ENCODE data around the gene TMED4.
A peak's percentile ranks its signal among the peaks of the same experiment; 100 is the strongest.

TMED4 gene

DNA sequence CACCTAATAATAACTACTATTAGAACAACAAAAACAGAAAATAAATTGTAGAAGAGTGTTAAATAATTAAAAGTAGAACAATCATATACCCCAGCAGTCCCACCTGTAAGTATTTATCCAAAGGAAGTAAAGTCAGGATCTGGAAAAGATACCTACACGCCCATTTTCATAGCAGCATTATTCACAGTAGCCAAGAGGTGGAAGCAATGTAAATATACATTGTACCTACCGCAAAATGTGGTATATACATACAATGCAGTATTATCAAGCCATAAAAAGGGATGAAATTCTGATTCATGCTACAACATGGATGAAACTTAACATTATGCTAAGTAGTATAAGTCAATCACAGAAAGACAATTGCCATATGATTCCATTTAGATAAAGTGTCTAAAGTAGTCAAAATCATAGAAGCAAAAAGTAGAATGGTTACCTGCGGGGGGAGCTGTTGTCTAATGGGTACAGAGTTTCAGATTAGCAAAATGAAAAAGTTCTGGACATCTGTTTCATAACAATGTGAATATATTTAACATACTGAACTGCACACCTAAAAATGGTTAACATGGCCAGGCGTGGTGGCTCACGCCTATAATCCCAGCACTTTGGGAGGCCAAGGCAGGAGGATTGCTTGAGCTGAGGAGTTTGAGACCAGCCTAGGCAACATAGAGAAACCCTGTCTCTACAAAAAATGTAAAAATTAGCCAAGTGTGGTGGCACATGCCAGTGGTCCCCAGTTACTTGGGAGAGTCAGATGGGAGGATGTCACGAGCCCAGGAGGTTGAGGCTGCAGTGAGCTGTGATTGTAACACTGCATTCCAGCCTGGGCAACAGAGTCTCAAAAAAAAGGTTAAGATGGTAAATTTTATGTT is 6.0 kb upstream of the TMED4 start:
- H3K27ac ChIP-seq (ENCODE audit: low read depth in 2 of 2, low read length in 2 of 2) = no peak overlapping the region
- H3K4me3 ChIP-seq (ENCODE audit: low read length in 2 of 2) = no peak overlapping the region
- H3K4me1 ChIP-seq (ENCODE audit: control insufficient read depth in 2 of 2, insufficient read depth in 2 of 2, low read length in 2 of 2) = peaks cover 3% of the 10 kb centered on the region in 2 donors
- no peak overlapping the region for H3K9ac ChIP-seq (ENCODE audit: low read depth in 1 of 2, low read length in 2 of 2)
- H3K36me3 ChIP-seq (ENCODE audit: control insufficient read depth in 2 of 2, insufficient read depth in 2 of 2, low read length in 2 of 2) = no peaks in the 10 kb centered on the region
- H3K27me3 ChIP-seq (ENCODE audit: control insufficient read depth in 2 of 2, insufficient read depth in 2 of 2, low read length in 2 of 2) = no peaks in the 10 kb centered on the region
- H3K9me3 ChIP-seq (ENCODE audit: control insufficient read depth in 2 of 2, low read length in 2 of 2) = no peaks in the 10 kb centered on the region

DNA sequence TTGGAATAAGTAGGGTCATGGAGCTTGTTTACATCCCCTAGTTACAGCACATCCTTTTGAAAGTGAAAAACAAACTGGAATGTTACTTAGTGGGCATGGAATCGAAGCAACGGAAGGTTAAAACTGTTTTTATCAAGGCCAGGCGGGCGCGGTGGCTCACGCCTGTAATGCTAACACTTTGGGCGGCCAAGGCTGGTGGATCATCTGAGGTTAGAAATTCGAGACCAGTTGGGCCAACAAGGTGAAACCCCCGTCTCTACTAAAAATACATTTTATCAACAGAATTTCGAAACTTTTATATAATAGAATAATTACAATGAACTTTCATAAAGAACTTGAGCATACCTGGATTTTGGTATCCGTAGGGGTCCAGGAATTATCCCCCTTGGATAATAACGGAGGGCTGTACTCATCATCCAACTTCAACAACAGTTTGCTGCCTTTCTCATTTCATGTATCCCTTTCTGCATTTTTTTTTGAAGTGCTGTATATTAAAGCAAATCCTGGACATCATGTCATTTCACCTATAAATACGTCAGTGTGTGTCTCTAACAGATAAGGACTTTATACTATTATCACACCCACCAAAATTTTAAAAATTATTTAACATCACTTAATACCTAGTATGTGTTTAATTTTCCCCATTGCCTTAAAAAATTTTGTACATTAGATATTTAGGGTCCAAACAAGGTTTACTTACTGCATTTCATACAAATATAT is 1.3 kb upstream of the TMED4 start:
- Histone ChIP-seq H3K27ac (ENCODE audit: low read depth in 2 of 2, low read length in 2 of 2) (peak overlapping the region; percentile 99 to 100), H3K4me1 (ENCODE audit: control insufficient read depth in 2 of 2, insufficient read depth in 2 of 2, low read length in 2 of 2) (peaks cover 15 to 18% of the 10 kb centered on the region in 2 donors), H3K4me3 (ENCODE audit: low read length in 2 of 2) (peak overlapping the region; percentile 88 to 96)

GRCh38 chr7:44580945-44581878 is 819 bp downstream of the TMED4 start:
- H3K27ac ChIP-seq (ENCODE audit: low read depth in 2 of 2, low read length in 2 of 2) = peak overlapping the region; percentile 99 to 100
- peak overlapping the region; percentile 88 to 96 for H3K4me3 ChIP-seq (ENCODE audit: low read length in 2 of 2)
- peaks cover 18 to 23% of the 10 kb centered on the region in 2 donors for H3K36me3 ChIP-seq (ENCODE audit: control insufficient read depth in 2 of 2, insufficient read depth in 2 of 2, low read length in 2 of 2)
- H3K9ac ChIP-seq (ENCODE audit: low read depth in 1 of 2, low read length in 2 of 2) = peak overlapping the region; percentile 87 to 98
- no peaks in the 10 kb centered on the region for H3K27me3 ChIP-seq (ENCODE audit: control insufficient read depth in 2 of 2, insufficient read depth in 2 of 2, low read length in 2 of 2)
- H3K4me1 ChIP-seq (ENCODE audit: control insufficient read depth in 2 of 2, insufficient read depth in 2 of 2, low read length in 2 of 2) = peaks cover 15 to 17% of the 10 kb centered on the region in 2 donors
- H3K9me3 ChIP-seq (ENCODE audit: control insufficient read depth in 2 of 2, low read length in 2 of 2) = no peaks in the 10 kb centered on the region

More for the DNA sequence above, 1.3 kb upstream of the TMED4 start:
- Histone ChIP-seq H3K9me3 (ENCODE audit: control insufficient read depth in 2 of 2, low read length in 2 of 2) (no peaks in the 10 kb centered on the region), H3K9ac (ENCODE audit: low read depth in 1 of 2, low read length in 2 of 2) (peak overlapping the region; percentile 98 to 100), H3K36me3 (ENCODE audit: control insufficient read depth in 2 of 2, insufficient read depth in 2 of 2, low read length in 2 of 2) (peaks cover 13 to 19% of the 10 kb centered on the region in 2 donors), H3K27me3 (ENCODE audit: control insufficient read depth in 2 of 2, insufficient read depth in 2 of 2, low read length in 2 of 2) (no peaks in the 10 kb centered on the region)

DNA sequence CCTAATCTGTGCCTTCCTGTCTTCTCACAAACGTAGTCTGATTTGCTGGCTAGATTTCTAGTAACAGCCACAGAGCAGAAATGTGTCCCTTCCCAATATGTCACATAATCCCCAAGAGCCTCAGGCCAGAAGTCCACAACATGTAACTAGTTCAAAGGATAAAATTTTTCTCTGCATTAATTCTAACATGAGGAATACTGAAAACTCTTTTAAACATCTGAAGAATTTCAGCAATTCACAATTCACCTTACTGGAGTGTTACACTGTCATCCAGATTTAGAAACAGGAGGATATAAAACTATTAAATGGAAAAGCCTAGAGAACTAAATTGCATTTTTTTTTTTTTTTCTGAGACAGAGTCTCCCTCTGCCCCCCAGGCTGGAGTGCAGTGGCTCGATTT is 5.8 kb downstream of the TMED4 start:
- H3K9me3 ChIP-seq (ENCODE audit: control insufficient read depth in 2 of 2, low read length in 2 of 2) = no peaks in the 10 kb centered on the region
- H3K4me1 ChIP-seq (ENCODE audit: control insufficient read depth in 2 of 2, insufficient read depth in 2 of 2, low read length in 2 of 2) = peaks cover 24 to 27% of the 10 kb centered on the region in 2 donors
- peaks cover 31 to 47% of the 10 kb centered on the region in 2 donors for H3K36me3 ChIP-seq (ENCODE audit: control insufficient read depth in 2 of 2, insufficient read depth in 2 of 2, low read length in 2 of 2)
- H3K4me3 ChIP-seq (ENCODE audit: low read length in 2 of 2) = no peak overlapping the region
- no peak overlapping the region for H3K9ac ChIP-seq (ENCODE audit: low read depth in 1 of 2, low read length in 2 of 2)
- H3K27ac ChIP-seq (ENCODE audit: low read depth in 2 of 2, low read length in 2 of 2) = no peak overlapping the region
- no peaks in the 10 kb centered on the region for H3K27me3 ChIP-seq (ENCODE audit: control insufficient read depth in 2 of 2, insufficient read depth in 2 of 2, low read length in 2 of 2)

DNA sequence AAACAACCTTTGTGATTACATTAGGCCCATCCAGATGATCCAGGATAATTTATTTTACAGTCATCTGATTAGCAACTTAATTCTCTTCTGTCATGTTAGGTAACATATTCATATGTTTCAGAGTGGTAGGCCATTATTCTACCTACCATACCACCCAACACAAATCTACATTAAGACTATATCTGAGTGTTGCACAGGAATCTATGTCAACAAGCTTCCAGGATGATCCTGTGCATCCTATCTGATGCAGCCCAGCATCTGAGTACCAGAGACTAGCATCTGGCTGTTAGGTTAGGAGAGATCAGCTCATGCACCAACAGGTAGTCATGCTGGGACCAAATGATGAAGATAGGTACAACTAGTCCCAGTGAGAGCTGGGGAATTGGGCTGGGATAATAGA is 7.0 kb downstream of the TMED4 start:
- Histone ChIP-seq H3K9ac (ENCODE audit: low read depth in 1 of 2, low read length in 2 of 2) (no peak overlapping the region), H3K9me3 (ENCODE audit: control insufficient read depth in 2 of 2, low read length in 2 of 2) (no peaks in the 10 kb centered on the region), H3K27ac (ENCODE audit: low read depth in 2 of 2, low read length in 2 of 2) (no peak overlapping the region), H3K36me3 (ENCODE audit: control insufficient read depth in 2 of 2, insufficient read depth in 2 of 2, low read length in 2 of 2) (peaks cover 36 to 53% of the 10 kb centered on the region in 2 donors), H3K27me3 (ENCODE audit: control insufficient read depth in 2 of 2, insufficient read depth in 2 of 2, low read length in 2 of 2) (no peaks in the 10 kb centered on the region), H3K4me3 (ENCODE audit: low read length in 2 of 2) (no peak overlapping the region), H3K4me1 (ENCODE audit: control insufficient read depth in 2 of 2, insufficient read depth in 2 of 2, low read length in 2 of 2) (peaks cover 19 to 21% of the 10 kb centered on the region in 2 donors)

GRCh38 chr7:44574287-44574872 is 7.7 kb downstream of the TMED4 start:
- H3K36me3 ChIP-seq (ENCODE audit: control insufficient read depth in 2 of 2, insufficient read depth in 2 of 2, low read length in 2 of 2) = peaks cover 38 to 54% of the 10 kb centered on the region in 2 donors
- H3K4me1 ChIP-seq (ENCODE audit: control insufficient read depth in 2 of 2, insufficient read depth in 2 of 2, low read length in 2 of 2) = peaks cover 19 to 21% of the 10 kb centered on the region in 2 donors

DNA sequence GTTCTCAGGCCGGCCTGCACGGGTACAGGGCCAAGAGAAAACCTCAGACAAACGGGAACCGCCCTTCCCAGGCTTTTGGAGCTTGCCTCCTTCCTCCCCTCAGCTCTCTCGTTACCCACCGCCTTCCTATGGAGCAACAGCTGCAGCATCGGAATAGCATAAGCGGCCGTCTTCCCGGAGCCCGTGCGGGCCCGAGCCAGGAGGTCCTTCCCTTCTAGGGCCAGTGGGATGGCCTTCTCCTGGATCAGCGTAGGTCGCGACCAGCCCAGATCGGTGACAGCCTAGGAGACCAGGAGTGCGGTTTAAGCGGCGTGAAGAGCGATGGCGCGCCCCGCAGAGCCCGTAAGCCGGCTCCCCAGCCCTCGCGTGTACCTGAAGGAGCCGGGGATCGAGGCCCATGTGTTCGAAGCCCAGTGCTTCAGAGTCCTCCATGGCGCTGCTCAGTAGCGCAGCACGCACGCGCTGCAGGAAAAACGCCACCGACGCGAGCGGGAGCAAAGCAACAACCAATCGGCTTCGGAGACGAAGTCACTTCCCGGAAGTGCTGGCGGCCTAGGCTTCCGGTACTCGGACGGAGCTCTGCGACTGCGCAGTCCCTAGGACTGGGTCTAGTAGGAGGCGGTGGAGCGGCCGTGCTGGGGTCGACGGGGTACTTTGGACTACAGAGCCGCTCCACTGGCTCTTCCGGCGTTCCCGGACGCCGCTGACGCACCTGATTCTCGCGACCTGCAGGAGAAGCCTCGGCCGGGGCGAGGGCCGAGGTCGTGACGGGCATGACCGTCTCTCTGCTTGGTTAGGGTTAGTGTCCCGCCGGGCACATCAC is 8.4 kb downstream of the TMED4 start, which contains the start of gene DDX56:
DDX56 (minus strand) TSS at position 445 of the 823 bp plus-strand sequence; CDS start at position 432, 13 bp downstream.
- peak within 1 kb of the TSS; percentile 79 to 85 for H3K27ac ChIP-seq (ENCODE audit: low read depth in 2 of 2, low read length in 2 of 2)
- H3K4me1 ChIP-seq (ENCODE audit: control insufficient read depth in 2 of 2, insufficient read depth in 2 of 2, low read length in 2 of 2) = peaks cover 19 to 21% of the 10 kb centered on the region in 2 donors
- peaks cover 38 to 54% of the 10 kb centered on the region in 2 donors for H3K36me3 ChIP-seq (ENCODE audit: control insufficient read depth in 2 of 2, insufficient read depth in 2 of 2, low read length in 2 of 2)
- no peaks in the 10 kb centered on the region for H3K27me3 ChIP-seq (ENCODE audit: control insufficient read depth in 2 of 2, insufficient read depth in 2 of 2, low read length in 2 of 2)
- H3K4me3 ChIP-seq (ENCODE audit: low read length in 2 of 2) = peak within 1 kb of the TSS; percentile 94 to 97
- peak within 1 kb of the TSS; percentile 90 to 93 for H3K9ac ChIP-seq (ENCODE audit: low read depth in 1 of 2, low read length in 2 of 2)
- no peaks in the 10 kb centered on the region for H3K9me3 ChIP-seq (ENCODE audit: control insufficient read depth in 2 of 2, low read length in 2 of 2)

More at GRCh38 chr7:44574287-44574872, 7.7 kb downstream of the TMED4 start:
- peak overlapping the region; percentile 79 to 85 for H3K27ac ChIP-seq (ENCODE audit: low read depth in 2 of 2, low read length in 2 of 2)
- H3K4me3 ChIP-seq (ENCODE audit: low read length in 2 of 2) = peak overlapping the region; percentile 94 to 97
- peak overlapping the region; percentile 90 to 93 for H3K9ac ChIP-seq (ENCODE audit: low read depth in 1 of 2, low read length in 2 of 2)
- H3K27me3 ChIP-seq (ENCODE audit: control insufficient read depth in 2 of 2, insufficient read depth in 2 of 2, low read length in 2 of 2) = no peaks in the 10 kb centered on the region
- no peaks in the 10 kb centered on the region for H3K9me3 ChIP-seq (ENCODE audit: control insufficient read depth in 2 of 2, low read length in 2 of 2)

DNA sequence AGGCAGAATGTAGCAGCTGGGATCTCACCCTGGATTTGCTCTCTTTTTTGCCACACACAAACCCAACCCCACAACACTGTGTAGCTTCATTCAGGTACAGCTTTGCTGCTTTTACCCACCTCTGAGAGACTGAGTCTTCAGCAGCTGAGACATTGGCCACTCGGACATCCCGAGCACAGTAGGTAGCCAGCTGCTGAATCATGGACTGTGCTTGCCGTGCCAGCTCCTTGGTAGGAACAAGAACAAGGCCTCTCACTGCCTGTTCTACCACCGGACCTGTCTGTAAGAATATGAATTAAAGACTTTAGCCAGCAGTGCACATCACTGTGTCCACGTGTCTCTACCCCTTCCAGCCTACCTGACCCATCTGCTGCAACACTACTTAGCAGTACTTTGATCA is 9.3 kb downstream of the TMED4 start:
- H3K9me3 ChIP-seq (ENCODE audit: control insufficient read depth in 2 of 2, low read length in 2 of 2) = no peaks in the 10 kb centered on the region
- no peak overlapping the region for H3K27ac ChIP-seq (ENCODE audit: low read depth in 2 of 2, low read length in 2 of 2)
- no peaks in the 10 kb centered on the region for H3K27me3 ChIP-seq (ENCODE audit: control insufficient read depth in 2 of 2, insufficient read depth in 2 of 2, low read length in 2 of 2)
- peak overlapping the region; percentile 90 to 93 for H3K9ac ChIP-seq (ENCODE audit: low read depth in 1 of 2, low read length in 2 of 2)
- peak overlapping the region; percentile 94 to 97 for H3K4me3 ChIP-seq (ENCODE audit: low read length in 2 of 2)
- H3K36me3 ChIP-seq (ENCODE audit: control insufficient read depth in 2 of 2, insufficient read depth in 2 of 2, low read length in 2 of 2) = peaks cover 41 to 57% of the 10 kb centered on the region in 2 donors
- peaks cover 19 to 21% of the 10 kb centered on the region in 2 donors for H3K4me1 ChIP-seq (ENCODE audit: control insufficient read depth in 2 of 2, insufficient read depth in 2 of 2, low read length in 2 of 2)
